ENCODE results near the gene MSMO1. TPM values are rescaled to one million over a fixed set of nuclear protein-coding genes. Genes with fewer than 3 reads are reported as not detected.

The MSMO1 gene
- total and polyA plus RNA-seq, 2 experiments from 2014 or later = 145 to 272 TPM

- TF ChIP-seq, protein P1, sequence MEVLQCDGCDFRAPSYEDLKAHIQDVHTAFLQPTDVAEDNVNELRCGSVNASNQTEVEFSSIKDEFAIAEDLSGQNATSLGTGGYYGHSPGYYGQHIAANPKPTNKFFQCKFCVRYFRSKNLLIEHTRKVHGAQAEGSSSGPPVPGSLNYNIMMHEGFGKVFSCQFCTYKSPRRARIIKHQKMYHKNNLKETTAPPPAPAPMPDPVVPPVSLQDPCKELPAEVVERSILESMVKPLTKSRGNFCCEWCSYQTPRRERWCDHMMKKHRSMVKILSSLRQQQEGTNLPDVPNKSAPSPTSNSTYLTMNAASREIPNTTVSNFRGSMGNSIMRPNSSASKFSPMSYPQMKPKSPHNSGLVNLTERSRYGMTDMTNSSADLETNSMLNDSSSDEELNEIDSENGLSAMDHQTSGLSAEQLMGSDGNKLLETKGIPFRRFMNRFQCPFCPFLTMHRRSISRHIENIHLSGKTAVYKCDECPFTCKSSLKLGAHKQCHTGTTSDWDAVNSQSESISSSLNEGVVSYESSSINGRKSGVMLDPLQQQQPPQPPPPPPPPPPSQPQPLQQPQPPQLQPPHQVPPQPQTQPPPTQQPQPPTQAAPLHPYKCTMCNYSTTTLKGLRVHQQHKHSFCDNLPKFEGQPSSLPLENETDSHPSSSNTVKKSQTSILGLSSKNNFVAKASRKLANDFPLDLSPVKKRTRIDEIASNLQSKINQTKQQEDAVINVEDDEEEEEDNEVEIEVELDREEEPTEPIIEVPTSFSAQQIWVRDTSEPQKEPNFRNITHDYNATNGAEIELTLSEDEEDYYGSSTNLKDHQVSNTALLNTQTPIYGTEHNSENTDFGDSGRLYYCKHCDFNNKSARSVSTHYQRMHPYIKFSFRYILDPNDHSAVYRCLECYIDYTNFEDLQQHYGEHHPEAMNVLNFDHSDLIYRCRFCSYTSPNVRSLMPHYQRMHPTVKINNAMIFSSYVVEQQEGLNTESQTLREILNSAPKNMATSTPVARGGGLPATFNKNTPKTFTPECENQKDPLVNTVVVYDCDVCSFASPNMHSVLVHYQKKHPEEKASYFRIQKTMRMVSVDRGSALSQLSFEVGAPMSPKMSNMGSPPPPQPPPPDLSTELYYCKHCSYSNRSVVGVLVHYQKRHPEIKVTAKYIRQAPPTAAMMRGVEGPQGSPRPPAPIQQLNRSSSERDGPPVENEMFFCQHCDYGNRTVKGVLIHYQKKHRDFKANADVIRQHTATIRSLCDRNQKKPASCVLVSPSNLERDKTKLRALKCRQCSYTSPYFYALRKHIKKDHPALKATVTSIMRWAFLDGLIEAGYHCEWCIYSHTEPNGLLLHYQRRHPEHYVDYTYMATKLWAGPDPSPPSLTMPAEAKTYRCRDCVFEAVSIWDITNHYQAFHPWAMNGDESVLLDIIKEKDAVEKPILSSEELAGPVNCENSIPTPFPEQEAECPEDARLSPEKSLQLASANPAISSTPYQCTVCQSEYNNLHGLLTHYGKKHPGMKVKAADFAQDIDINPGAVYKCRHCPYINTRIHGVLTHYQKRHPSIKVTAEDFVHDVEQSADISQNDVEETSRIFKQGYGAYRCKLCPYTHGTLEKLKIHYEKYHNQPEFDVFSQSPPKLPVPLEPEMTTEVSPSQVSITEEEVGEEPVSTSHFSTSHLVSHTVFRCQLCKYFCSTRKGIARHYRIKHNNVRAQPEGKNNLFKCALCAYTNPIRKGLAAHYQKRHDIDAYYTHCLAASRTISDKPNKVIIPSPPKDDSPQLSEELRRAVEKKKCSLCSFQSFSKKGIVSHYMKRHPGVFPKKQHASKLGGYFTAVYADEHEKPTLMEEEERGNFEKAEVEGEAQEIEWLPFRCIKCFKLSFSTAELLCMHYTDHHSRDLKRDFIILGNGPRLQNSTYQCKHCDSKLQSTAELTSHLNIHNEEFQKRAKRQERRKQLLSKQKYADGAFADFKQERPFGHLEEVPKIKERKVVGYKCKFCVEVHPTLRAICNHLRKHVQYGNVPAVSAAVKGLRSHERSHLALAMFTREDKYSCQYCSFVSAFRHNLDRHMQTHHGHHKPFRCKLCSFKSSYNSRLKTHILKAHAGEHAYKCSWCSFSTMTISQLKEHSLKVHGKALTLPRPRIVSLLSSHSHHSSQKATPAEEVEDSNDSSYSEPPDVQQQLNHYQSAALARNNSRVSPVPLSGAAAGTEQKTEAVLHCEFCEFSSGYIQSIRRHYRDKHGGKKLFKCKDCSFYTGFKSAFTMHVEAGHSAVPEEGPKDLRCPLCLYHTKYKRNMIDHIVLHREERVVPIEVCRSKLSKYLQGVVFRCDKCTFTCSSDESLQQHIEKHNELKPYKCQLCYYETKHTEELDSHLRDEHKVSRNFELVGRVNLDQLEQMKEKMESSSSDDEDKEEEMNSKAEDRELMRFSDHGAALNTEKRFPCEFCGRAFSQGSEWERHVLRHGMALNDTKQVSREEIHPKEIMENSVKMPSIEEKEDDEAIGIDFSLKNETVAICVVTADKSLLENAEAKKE (CRISPR knock-in tag; IDR thresholded peaks at IDR 0.05) = no peak
- TF ChIP-seq EZH2phosphoT487 (IDR thresholded peaks at IDR 0.05; ENCODE audit: unreplicated experiment) (no peak), ZNF331 (CRISPR knock-in tag; IDR thresholded peaks at IDR 0.05; ENCODE audit: low read depth) (no peak), STAT1 (IDR thresholded peaks at IDR 0.05; ENCODE audit: unreplicated experiment) (no peak)
Measured at GRCh38 chr4:165368567-165368966, 41.1 kb downstream of the MSMO1 start (continued).

GRCh38 chr4:165369522-165369921, 42.1 kb downstream of the MSMO1 start:
- Histone ChIP-seq H4K20me1 (replicated peaks; ENCODE audit: insufficient read depth) (no peaks in the 10 kb centered on the region), H3K4me2 (no peak overlapping the region), H2AFZ (no peak overlapping the region), H3K79me2 (replicated peaks; ENCODE audit: insufficient read depth) (no peaks in the 10 kb centered on the region), H3K9me2 (ENCODE audit: insufficient read depth) (no peaks in the 10 kb centered on the region; the same call in 1 of the 2 replicates), H3K4me3 (no peak overlapping the region), H3F3A (replicated peaks; ENCODE audit: low read depth) (no peaks in the 10 kb centered on the region), H3K4me1 (ENCODE audit: insufficient read depth) (peaks cover 12% of the 10 kb centered on the region), H3K27ac (ENCODE audit: low read depth) (no peak overlapping the region), H3K36me3 (ENCODE audit: insufficient read depth) (no peaks in the 10 kb centered on the region), H3K27me3 (ENCODE audit: insufficient read depth) (no peaks in the 10 kb centered on the region)
- Mint-ChIP-seq H3K27ac (no peak overlapping the region), H3K27me3 (ENCODE audit: insufficient read depth, low read depth, poor library complexity) (no peaks in the 10 kb centered on the region), H3K4me3 (no peak overlapping the region), H3K4me1 (peaks cover 16% of the 10 kb centered on the region), H3K9me3 (no peaks in the 10 kb centered on the region; the same call in 2 of the 3 replicates), H3K36me3 (ENCODE audit: low read depth) (no peaks in the 10 kb centered on the region)
- ATAC-seq = no peak
- no peak for DNase-seq (ENCODE audit: low spot score)
- TF ChIP-seq REST (IDR thresholded peaks at IDR 0.05; ENCODE audit: unreplicated experiment) (no peak), POLR2AphosphoS5 (IDR thresholded peaks at IDR 0.05; ENCODE audit: low read depth) (no peak)
- TF ChIP-seq, protein P1 (CRISPR knock-in tag; IDR thresholded peaks at IDR 0.05) = no peak

Data from GM23338 (cell line).